HG03460 (cell line): Measurements from ENCODE around the gene STOML1.
A peak's percentile ranks its signal among the peaks of the same experiment; 100 is the strongest.

Experiments used
- ATAC-seq: cut with Tn5 transposase; IDR thresholded peaks from one replicate; pipeline ENCODE4 v1.9.1; 2021; ENCODE audit not compliant: unreplicated experiment

The STOML1 gene, protein sequence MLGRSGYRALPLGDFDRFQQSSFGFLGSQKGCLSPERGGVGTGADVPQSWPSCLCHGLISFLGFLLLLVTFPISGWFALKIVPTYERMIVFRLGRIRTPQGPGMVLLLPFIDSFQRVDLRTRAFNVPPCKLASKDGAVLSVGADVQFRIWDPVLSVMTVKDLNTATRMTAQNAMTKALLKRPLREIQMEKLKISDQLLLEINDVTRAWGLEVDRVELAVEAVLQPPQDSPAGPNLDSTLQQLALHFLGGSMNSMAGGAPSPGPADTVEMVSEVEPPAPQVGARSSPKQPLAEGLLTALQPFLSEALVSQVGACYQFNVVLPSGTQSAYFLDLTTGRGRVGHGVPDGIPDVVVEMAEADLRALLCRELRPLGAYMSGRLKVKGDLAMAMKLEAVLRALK

DNA sequence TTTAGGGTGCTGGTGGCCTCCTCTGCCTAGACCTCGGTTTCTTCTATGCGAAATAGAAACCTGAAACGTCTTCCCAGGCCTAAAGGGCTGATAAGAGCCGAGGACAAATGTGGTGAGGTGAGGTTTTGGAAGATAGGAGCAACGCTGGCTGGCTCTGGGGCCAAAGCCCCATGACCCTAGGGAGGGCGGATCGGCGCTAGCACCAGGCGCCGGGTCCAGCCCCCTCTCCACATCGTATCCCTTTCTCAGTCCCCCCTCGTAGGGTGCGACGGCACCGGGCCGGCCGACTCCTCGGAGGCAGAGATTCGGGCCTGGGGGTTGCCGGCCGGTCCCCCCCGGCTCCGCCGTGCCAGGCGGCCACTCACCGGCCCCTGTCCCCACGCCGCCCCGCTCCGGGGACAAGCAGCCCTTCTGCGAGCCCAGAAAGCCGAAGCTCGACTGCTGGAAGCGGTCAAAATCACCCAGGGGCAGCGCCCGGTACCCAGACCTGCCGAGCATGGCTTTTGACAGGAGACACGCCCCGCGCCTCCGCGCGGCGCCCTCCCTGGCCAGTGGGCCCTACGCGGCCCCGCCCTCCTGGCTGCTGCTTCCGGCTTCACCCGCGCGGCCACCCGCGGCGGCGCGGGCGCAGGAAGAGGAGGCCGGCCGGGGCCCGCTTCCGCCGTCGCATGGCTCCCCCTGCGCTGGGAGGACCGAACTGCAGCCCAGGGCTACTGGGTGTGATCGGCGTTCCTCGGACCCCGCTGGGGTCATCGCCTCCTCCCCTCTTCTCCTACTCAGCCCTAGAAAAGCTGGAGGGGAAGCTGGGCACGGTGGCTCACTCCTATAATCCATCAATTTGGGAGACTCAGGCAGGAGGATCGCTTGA, at the start of gene STOML1:
STOML1 (minus strand) TSS at position 570 of the 868 bp plus-strand sequence; CDS start at position 498, 72 bp downstream.
- peak; percentile 62 for ATAC-seq

DNA sequence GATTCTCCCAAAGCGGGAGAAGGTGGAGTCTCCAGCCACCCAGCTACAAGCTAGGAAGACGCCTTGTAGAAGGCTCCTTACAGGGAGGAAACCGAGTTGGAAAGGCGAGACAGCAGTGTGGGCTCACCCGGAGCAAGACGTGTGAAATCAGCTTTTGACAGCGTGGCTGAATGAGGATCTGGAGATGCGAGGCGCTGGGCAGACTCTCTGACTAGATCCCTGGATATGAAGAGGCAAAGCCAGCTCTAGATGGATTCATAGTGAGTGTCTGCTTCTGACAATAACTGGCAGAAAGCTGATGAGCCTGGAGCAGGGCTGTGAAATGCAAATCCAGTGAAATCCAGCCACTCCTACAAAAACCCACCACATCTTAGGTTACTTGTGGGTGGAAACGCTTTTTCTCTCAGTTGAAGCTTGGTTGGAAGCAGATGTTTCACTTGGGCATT, 49.2 kb upstream of the STOML1 start:
- ATAC-seq = no peak

GRCh38 chr15:74040109-74040850, 48.2 kb upstream of the STOML1 start:
- ATAC-seq = no peak

DNA sequence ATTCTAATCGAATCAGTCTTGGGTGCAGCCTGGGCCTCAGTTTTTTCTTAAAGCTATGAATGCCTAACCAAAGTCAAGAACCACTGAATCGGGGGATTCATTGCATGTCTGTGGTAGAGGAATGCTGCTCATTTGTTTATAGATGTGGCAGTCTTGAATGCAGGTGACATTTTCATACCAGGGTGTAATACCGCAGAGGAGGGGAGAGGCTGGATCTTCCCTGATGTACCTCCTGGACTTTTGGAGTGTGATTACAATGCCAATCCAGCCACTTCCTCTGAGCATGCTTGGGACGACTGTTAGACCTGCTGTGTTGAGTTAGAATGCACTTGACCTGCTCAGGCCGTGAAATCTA, 47.5 kb upstream of the STOML1 start:
- ATAC-seq = no peak

- no peak for ATAC-seq
Measured at GRCh38 chr15:74038707-74039655, 46.9 kb upstream of the STOML1 start.

DNA sequence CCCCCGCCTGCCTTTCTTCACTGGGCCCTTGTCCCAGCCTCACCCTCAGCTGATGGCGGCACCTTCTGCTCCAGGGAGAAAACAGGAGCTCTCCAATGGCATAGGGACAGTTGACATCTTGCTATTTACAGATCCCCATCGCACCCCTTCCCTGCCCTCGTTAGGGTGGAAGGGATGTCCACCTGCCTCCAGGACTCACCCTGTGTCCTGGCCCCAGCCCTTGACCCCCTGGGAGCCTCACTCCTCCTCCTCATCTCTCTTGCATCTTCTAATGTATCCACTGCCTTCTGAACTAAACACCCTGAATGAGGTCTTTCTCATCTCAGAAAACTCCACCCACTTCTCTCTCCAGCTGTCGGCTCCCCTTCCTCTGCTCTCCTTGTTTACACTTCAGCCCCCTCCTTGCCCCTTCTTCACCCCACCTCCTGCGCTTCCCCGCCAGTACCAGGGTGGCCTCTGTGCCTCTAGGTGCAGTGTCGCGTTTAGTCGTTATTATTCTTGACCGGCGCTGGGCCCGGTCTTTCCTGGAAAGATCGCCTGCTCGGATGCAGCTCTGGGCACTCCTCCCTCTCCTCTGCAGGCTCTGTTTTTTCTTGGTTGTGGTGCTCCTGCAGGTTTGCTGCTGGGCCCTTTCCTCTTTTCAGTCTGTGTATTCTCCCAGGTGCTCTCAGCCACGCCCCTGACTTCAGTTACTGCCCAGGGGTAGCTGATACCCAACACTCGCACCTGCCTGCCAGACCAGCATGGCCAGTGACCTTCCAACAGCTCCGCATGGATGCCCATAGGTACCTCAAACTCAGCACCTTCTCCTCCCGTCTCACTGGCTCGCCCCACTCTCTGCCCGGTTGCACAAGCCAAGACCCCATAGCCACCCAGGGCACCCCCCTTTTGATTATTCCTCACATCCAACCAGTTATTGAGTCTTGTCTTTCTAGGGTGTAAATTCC, 45.3 kb upstream of the STOML1 start:
- ATAC-seq = no peak

DNA sequence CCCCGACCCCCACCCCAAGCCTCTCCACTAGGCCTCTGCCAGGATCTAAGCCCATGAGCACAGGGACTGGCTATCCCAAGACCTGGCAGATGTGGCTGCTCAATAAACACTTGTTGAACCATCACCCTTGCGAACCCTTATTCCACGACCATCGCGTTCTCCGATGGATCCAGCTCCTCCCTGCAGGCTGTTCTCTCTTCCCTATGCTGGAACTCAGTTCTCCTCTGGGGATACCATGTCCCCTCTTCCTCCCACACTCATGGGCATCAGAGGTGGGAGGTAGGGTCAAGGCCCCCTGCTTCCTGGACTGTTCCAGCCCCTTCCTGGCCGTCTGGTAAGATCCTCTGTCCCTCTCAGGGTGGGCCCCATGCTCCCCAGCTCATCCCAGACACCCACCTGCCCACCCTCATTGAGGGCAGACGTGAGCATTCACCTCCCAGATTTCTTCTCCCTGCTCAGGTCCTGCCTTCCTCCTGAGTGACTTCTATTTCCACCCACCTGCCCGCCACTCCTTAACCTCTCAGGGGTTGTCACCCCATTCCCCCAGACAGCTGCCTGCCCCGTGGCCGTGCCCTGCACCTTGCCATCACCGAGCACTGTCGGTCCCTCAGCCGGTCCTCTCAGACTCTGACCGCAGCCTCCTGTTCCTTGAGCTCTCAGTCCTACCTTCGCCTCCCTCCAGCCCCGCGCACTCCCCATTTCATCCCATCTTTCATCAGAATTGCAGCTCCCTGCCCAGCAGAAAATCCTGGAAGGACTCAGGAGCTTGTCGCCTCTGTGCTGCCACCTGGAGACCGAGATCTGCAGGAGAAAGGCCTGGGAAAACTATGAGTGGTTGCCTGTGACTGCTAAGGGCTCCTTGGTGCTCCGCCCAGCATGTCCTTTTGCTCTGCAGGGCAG, 44.4 kb upstream of the STOML1 start:
- ATAC-seq = no peak

DNA sequence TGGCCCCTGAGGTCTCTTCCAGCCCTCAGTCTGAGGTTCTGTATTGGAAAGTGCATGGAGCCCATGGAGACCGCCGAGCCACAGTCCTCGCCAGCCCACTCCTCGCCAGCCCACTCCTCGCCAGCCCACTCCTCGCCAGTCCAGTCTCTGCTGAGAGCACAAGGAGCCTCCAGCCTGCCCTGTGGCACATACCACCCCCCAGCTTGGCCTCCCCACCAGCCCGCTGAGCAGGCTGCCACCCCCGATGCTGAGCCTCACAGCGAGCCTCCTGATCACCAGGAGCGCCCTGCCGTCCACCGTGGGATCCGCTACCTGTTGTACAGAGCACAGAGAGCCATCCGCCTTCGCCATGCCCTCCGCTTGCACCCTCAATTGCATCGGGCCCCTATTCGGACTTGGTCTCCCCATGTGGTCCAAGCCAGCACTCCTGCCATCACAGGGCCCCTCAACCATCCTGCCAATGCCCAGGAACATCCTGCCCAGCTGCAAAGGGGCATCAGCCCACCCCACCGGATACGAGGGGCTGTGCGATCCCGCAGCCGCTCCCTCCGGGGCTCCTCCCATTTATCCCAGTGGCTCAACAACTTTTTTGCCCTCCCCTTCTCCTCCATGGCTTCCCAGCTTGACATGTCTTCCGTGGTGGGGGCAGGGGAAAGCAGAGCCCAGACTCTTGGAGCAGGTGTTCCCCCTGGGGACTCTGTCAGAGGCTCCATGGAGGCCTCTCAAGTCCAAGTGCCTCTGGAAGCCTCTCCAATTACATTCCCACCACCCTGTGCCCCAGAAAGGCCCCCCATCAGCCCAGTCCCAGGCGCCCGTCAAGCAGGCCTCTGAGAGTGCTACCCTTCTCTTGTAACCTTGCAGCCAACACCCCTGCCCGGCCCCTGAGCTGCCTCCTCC, 43.3 kb upstream of the STOML1 start:
- no peak for ATAC-seq

- no peak for ATAC-seq
Measured at GRCh38 chr15:74034206-74034755, 42.2 kb upstream of the STOML1 start.

DNA sequence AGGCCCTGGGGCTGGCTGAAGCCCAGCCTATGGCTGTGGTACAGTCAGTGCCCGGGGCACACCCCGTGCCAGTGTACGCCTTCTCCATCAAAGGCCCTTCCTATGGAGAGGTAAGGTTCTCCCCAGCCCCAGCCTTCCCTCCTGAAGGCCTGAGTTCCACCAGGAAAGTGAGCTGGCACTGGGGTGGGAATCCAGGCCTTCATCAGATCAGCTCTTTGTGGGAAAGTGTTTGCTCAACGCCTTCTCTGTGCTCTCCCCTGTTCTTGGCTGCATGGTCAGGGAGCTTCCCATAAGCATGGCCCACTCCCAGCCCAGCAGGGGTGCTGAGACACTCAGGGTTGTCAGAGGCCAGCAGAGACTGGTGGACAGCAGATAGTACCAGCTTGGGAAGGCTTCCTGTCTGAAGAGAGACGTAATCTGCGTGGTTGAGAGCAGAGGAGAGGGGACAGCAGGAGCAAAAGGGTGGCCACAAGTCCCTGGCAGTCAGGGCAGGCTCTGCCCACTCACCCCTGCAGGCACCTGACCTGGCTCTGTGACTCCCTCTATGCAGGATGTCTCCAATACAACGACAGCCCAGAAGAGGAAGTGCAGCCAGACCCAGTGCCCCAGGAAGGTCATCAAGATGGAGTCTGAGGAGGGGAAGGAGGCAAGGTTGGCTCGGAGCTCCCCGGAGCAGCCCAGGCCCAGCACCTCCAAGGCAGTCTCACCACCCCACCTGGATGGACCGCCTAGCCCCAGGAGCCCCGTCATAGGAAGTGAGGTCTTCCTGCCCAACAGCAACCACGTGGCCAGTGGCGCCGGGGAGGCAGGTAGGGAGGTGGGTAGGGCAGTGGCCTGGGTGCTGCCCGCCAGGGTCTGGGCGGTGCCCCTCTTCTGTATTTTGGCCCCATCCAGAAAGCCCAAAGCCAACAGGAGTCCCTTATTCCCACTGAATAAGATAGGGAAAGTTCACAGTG, 40.8 kb upstream of the STOML1 start:
- no peak for ATAC-seq

DNA sequence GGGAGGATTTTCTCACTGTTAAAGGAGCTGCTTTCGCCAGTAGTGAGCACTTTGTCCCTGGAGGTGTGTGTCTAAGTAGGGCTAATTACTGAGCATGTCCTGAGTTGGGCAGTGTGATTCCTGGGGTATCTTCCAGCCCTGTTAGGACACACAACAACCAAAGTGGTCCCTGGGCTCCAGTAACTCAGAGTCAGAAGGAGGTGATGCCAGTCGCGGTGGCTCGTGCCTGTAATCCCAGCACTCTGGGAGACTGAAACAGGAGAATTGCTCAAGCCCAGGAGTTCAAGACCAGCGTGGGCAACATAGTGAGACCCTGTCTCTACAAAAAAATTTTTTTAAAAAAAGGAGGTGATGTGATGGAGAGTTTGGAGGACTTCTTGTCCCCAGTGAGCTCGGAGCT, 40.0 kb upstream of the STOML1 start:
- ATAC-seq = no peak

DNA sequence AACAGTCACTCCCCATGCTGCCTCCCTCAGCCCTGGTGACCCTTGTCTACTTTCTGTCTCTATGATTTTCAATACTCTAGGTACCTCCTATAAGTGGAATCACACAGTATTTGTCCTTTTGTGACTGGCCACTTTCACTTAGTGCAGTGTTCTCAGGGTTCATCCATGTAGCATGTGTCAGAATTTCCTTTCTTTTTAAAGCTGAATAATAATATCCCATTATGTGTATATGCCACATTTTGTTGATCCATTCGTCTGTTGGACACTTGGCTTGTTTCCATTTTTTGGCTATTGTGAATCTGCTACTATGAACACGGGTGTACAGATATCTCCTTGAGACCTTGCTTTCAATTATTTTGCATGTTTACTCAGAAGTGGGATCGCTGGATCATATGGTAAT, 36.6 kb upstream of the STOML1 start:
- ATAC-seq = no peak

DNA sequence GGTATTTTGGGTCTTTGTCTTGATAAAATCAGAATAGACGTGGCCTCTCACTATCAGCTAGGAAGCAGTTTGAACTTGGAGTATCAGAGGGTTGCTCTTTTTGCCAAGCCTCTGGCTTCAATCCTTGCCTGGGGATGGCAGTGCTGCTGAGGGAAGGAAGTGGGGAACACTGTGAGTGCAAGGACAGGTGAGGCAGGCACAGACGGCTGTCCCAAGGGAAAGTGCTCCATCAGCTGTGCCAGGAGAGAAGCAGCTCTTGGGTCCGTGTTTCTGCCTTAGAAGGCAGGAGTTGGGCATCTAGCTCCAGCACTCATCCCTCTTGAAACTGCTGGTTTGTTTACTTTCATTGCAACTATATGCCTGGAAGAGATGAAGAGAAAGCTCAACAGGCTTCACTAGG, 35.6 kb upstream of the STOML1 start:
- no peak for ATAC-seq

- ATAC-seq = no peak
Measured at GRCh38 chr15:74025436-74025835, 33.3 kb upstream of the STOML1 start.

DNA sequence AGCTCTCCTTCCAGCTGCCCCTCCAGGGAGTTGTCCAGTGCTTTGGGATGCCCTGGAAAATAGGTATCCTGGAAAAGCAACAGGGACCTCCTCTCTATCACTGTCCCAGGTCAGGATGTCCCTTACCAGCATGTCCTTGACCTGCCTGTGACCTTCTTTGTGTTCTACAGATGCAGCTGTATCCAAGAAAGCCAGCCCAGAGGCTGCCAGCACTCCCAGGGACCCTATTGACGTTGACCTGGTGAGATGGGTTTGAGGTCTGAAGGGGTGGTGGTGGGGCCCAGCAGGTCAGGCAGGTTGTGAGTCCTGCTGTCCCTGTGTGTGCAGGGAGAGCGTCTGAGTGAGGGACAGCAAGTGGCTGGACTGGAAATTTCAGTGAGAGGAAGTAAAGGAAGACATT, 32.6 kb upstream of the STOML1 start:
- no peak for ATAC-seq
